Measurements from ENCODE around the gene ZC3H12D.

DNA sequence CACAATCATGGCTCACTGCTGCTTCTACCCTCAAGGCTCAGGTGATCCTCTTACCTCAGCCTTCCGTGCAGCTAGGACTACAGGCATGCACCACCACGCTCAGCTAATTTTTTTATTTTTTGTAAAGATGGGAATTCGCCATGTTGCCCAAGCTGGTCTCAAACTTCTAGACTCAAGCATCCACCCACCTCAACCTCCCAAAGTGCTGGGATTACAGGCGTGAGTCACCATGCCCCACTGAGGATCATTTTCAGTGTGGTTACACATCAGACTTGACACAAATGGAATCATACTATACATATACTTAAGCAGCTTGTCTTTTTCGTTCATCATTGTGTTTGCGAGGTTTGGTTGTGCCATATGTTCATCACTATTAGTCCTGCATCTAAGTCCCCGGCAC, 26.6 kb downstream of the ZC3H12D start:
- TF ChIP-seq, protein P1, sequence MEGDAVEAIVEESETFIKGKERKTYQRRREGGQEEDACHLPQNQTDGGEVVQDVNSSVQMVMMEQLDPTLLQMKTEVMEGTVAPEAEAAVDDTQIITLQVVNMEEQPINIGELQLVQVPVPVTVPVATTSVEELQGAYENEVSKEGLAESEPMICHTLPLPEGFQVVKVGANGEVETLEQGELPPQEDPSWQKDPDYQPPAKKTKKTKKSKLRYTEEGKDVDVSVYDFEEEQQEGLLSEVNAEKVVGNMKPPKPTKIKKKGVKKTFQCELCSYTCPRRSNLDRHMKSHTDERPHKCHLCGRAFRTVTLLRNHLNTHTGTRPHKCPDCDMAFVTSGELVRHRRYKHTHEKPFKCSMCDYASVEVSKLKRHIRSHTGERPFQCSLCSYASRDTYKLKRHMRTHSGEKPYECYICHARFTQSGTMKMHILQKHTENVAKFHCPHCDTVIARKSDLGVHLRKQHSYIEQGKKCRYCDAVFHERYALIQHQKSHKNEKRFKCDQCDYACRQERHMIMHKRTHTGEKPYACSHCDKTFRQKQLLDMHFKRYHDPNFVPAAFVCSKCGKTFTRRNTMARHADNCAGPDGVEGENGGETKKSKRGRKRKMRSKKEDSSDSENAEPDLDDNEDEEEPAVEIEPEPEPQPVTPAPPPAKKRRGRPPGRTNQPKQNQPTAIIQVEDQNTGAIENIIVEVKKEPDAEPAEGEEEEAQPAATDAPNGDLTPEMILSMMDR (IDR thresholded peaks at IDR 0.05; ENCODE audit: low read length) = no peak
- no peak for TF ChIP-seq EZH2 (IDR thresholded peaks at IDR 0.05; ENCODE audit: borderline replicate concordance, low read length)

All from OCI-LY1 (cell line).